HT1080 (cell line): ENCODE results near the gene SGMS2. TPM values are rescaled to one million over a fixed set of nuclear protein-coding genes. Genes with fewer than 3 reads are reported as not detected.
"Not testable (repeated sequence)": the region's sequence is repeated elsewhere in the genome, so short reads cannot be mapped to it uniquely, and the experiment has no call there.

ENCODE experiments used
- DNase-seq: peaks from one replicate; pipeline ENCODE4 v3.0.0-alpha.2; 2015; ENCODE audit warnings: low read depth
- total RNA-seq: library from RNA; depleted of rRNA; stranded (reverse); fragments of >200 nt; shearing (Covaris generic); gene quantifications from 2 replicates; pipeline ENCODE4 v1.2.3, GENCODE V29; 2014

SGMS2 gene
- total RNA-seq, 1 experiment from 2014 or later, result 20.8 TPM

GRCh38 chr4:107906458-107907100, 81.8 kb downstream of the SGMS2 start:
- DNase-seq, result no peak

GRCh38 chr4:107908377-107908776, 83.6 kb downstream of the SGMS2 start:
- DNase-seq, result no peak

GRCh38 chr4:107913283-107913899, 88.7 kb downstream of the SGMS2 start:
- peak; percentile 61 for DNase-seq

- DNase-seq, result no peak
Observed at GRCh38 chr4:107915220-107915619, 90.5 kb downstream of the SGMS2 start.

- no peak for DNase-seq
Observed at GRCh38 chr4:107916623-107917022, 91.9 kb downstream of the SGMS2 start.

- DNase-seq, result no peak
Observed at GRCh38 chr4:107917500-107917899, 92.8 kb downstream of the SGMS2 start.

- no peak for DNase-seq
Observed at GRCh38 chr4:107922486-107923473, 98.0 kb downstream of the SGMS2 start.

- not testable (repeated sequence) for DNase-seq
Observed at GRCh38 chr4:107925713-107926112, 101.0 kb downstream of the SGMS2 start.

DNA sequence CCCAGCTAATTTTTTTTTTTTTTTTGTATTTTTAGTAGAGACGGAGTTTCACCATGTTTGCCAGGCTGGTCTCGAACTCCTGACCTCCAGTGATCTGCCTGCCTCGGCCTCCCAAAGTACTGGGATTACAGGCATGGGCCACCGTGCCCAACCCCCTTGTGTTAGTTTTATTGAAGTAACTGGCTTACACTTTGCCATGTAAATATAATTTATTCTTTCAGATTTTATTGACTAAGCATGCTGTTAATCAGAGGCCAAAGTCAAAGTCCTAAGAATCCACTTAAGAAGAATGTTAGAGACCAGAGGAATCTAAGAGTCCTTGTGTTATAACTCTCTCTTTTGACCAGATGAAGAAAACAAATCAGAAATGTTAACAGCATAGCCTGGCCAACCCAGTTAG, 102.1 kb downstream of the SGMS2 start:
- DNase-seq, result not testable (repeated sequence)

GRCh38 chr4:107930821-107931774, 106.4 kb downstream of the SGMS2 start, which contains the start of gene CYP2U1:
CYP2U1 (plus strand) TSS chr4:107931549; CDS start chr4:107931644, 95 bp downstream.
- DNase-seq, result peak; percentile 79

DNA sequence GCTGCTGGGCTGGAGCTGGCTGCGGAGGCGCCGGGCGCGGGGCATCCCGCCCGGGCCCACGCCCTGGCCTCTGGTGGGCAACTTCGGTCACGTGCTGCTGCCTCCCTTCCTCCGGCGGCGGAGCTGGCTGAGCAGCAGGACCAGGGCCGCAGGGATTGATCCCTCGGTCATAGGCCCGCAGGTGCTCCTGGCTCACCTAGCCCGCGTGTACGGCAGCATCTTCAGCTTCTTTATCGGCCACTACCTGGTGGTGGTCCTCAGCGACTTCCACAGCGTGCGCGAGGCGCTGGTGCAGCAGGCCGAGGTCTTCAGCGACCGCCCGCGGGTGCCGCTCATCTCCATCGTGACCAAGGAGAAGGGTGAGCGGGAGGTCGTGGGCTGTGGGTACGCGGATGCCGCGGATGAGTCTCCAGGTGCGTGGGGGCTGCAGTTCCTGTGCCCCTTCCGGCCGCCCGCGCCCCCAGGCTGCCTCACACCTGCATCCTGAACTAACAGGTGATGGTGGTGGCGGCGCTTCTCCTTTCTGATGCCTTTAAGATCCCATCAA, 107.1 kb downstream of the SGMS2 start:
- no peak for DNase-seq

DNA sequence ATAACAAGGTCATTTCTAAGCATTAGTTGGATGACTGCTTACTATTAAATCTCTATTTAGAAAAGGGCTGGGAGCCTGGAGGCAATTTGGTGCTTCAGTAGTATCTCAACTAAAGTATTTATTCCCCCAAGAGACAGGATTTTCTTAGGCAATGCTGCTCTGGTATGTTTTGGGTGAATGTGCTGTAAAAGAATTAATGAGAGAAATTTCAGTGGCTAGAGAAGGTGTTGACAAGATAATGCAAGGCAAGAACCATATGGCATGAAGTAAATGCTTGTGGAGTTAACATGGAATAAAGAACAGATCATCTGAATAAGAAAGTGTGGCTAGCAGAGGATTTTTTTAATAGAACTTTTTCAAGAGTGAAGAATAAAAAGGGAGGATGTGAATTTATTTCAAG, 110.5 kb downstream of the SGMS2 start:
- no peak for DNase-seq

DNA sequence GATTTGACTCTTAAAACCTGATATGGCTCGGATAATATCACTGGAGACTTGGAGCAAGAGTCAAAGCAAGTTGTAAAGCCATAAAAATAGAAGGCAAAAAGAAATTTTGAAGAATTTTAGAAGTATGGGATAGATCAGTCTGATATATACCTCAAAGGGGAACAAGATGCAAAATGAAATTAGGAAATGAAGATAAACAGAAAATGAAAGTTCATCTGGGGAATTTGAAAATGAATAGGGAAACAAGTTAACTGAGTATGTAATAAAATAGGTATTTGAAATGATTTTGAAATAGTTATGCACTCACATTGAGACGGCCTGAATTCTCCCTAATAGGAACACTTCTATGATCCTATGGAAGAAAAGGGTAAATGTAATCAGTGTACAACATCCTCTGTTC, 112.3 kb downstream of the SGMS2 start:
- no peak for DNase-seq

DNA sequence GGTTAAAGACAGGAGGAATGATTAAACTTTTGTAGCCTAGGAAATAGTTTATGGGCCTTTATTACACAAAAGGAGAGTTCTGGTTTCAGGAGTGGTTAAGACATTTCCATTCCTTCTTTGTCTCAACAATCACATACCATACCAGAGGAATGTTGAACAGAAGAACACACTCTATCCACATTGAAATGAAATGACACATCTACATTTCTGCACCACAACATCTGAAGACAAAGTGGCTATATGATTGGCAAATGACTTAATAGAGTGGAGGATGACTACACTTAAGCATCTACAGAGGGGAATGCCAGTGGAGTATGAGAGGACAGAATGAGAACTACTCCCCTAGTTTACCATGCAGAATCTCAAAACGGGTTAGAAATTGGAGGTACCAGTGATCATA, 114.6 kb downstream of the SGMS2 start:
- no peak for DNase-seq

DNA sequence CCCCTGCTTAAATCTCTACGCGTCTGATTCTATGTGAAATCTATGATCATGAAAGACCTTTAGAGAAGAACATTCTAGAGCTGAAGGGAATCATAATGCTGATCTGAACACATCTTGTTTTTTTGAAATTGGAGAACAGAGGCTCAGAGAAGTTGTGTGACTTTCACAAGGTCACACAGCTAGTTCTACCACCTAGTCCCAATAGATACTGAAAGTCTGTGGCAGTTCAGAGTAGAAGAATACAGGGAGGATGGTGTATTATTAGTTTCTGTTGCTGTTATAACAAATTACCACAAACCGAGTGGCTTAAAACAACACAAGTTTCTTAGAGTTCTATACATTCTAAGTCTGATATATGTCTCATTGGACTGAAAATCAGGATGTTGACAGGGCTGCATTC, 121.1 kb downstream of the SGMS2 start:
- no peak for DNase-seq

DNA sequence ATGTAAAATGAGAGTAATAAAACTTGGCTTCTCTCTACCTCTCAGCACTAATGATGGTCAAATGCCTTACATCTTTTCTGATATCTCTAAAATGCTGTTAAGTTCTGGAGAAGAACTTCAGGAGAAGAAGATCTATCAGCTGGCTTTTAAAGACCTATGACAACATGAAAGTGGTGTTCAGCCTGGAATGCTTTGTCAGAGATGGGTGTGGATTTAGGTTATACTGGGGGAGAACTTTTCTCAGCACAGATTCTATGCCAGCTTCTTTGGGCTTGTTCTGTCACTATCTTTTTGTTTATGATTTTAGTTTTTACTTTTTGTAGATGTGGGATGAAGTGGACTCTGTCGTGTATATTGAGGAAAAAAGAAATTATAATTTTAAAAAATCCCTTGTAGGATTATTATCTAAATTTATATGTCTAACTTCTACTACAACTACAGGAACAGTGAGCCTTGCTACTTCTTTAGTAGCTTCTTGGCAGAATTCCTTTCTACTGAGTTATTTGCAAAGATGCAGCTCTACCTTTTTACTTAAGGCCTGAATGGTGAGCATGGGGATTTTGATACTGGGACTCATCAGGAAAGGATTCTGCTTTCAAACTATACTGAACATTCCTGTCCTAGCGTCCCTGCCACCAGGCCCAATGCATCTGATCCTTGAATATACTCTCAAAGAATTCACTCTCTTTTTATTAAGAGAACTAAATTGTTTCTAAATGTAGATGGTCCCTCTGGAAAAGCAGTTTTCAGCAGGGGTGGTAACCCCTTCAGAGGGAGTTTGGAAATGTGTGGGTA, 126.2 kb downstream of the SGMS2 start:
- no peak for DNase-seq

GRCh38 chr4:107951551-107951950, 126.8 kb downstream of the SGMS2 start:
- DNase-seq, result peak; percentile 36

DNA sequence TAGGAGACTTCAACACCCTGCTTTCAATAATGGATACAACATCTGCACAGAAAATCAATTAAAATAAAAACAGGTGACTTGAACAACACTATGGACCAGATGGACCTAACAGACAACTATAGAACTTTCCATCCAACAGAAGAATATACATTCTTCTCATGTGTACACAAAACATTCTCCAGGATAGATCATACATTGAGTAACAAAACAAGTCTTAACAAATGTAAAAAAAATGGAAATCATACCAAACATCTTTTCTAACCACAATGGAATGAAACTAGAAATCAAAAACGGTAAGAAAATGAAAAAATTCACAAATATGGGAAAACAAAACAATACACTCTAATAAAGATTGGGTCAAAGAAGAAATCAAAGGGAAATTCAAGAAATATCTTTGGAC, 131.3 kb downstream of the SGMS2 start:
- no peak for DNase-seq
